Activated naive CD4-positive, alpha-beta T cell treated with anti-CD3 and anti-CD28 coated beads, Interleukin-2, amount 50 U/mL, for 24 hours (primary cell): ENCODE data around the gene VAPA.
A peak's percentile ranks its signal among the peaks of the same experiment; 100 is the strongest.
"Not testable (repeated sequence)": the region's sequence is repeated elsewhere in the genome, so short reads cannot be mapped to it uniquely, and the experiment has no call there.

Experiments
- H3K27ac Mint-ChIP-seq: one replicate; pipeline ENCODE4 v1.8.0; 2021; ENCODE audit warnings: mild to moderate bottlenecking, mixed read lengths
- H3K27me3 Mint-ChIP-seq: one replicate; pipeline ENCODE4 v1.8.0; 2021; ENCODE audit warnings: mixed read lengths
- H3K36me3 Mint-ChIP-seq: one replicate; pipeline ENCODE4 v1.8.0; 2021; ENCODE audit warnings: mixed read lengths
- H3K4me1 Mint-ChIP-seq: one replicate; pipeline ENCODE4 v1.8.0; 2021; ENCODE audit warnings: mixed read lengths
- H3K4me3 Mint-ChIP-seq: one replicate; pipeline ENCODE4 v1.8.0; 2021; ENCODE audit warnings: mild to moderate bottlenecking, mixed read lengths
- H3K9me3 Mint-ChIP-seq: one replicate; pipeline ENCODE4 v1.8.0; 2021; ENCODE audit warnings: mixed read lengths

The VAPA gene

DNA sequence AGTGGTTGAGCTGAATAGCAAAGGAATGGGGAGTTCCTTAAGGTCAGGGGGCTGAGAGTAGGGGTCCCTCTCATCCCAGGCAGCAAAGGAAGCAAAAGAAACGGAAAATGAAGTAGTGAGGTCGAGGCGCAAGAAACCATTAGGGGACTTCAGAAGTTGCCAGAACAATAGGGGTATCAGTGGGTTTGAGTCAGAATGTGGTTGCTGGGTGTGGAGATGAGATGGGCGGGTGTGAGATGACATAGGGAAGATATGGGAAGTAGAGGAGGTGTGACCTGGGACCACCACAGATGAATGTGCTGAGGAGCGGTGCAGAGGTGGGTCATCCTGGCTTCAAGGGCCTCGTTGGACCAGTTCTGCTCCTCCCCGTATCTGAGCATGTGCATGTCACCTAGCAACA is 13.1 kb upstream of the VAPA start:
- Mint-ChIP-seq H3K4me1 (no peaks in the 10 kb centered on the region), H3K27ac (no peak overlapping the region), H3K36me3 (no peaks in the 10 kb centered on the region), H3K4me3 (no peak overlapping the region), H3K9me3 (no peaks in the 10 kb centered on the region), H3K27me3 (peaks cover 3% of the 10 kb centered on the region)

- Mint-ChIP-seq H3K4me1 (no peaks in the 10 kb centered on the region), H3K9me3 (no peaks in the 10 kb centered on the region)
Observed at GRCh38 chr18:9901377-9901776, 12.4 kb upstream of the VAPA start.

DNA sequence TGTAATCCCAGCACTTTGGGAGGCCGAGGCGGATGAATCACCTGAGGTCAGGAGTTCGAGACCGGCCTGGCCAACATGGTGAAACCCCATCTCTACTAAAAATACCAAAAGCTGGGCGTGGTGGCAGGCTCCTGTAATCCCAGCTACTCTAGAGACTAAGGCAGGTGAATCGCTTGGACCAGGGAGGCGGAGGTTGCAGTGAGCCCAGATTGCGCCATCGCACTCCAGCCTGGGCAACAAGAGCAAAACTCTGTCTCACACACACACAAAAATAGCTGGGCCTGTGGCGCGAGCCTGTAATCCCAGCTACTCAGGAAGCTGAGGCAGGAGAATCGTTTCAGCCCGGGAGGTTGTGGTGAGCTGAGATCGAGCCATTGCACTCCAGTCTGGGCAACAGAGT is 11.6 kb upstream of the VAPA start:
- H3K4me3 Mint-ChIP-seq, H3K9me3 Mint-ChIP-seq, H3K27me3 Mint-ChIP-seq, H3K4me1 Mint-ChIP-seq, H3K36me3 Mint-ChIP-seq, H3K27ac Mint-ChIP-seq: not testable (repeated sequence)

More at GRCh38 chr18:9901377-9901776, 12.4 kb upstream of the VAPA start:
- Mint-ChIP-seq H3K27ac (no peak overlapping the region), H3K4me3 (no peak overlapping the region), H3K27me3 (peaks cover 3% of the 10 kb centered on the region), H3K36me3 (no peaks in the 10 kb centered on the region)

- H3K9me3 Mint-ChIP-seq = no peaks in the 10 kb centered on the region
- H3K4me3 Mint-ChIP-seq = no peak overlapping the region
- H3K27ac Mint-ChIP-seq = no peak overlapping the region
- H3K36me3 Mint-ChIP-seq = no peaks in the 10 kb centered on the region
- H3K4me1 Mint-ChIP-seq = no peaks in the 10 kb centered on the region
- peaks cover 6% of the 10 kb centered on the region for H3K27me3 Mint-ChIP-seq
Observed at GRCh38 chr18:9902832-9903231, 11.0 kb upstream of the VAPA start.

DNA sequence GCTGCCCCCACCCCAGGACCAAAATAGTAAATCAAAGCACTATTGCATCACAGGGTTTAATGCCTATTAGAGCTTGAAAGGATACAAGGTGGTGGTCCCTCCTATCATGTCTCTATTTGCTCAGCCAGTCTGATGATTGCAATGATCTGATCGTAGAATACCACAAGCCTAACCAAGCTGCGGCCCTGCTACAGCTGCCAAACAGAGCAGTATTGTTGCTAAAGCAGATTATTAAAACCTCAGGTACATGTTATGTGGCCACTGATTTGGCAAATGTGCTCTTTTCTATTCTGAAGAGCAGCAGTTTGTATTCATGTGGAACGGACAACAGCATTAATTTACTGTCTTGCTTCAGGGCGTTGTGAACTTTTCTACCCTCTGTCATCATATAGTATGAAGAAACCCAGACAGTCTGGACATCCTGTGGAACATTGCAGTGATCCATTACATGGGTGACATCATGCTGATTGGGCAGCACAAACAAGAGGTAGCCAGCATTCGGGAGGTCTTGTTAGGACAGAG is 8.4 kb upstream of the VAPA start:
- Mint-ChIP-seq H3K9me3 (no peaks in the 10 kb centered on the region), H3K4me3 (no peak overlapping the region), H3K36me3 (no peaks in the 10 kb centered on the region), H3K4me1 (no peaks in the 10 kb centered on the region), H3K27me3 (peaks cover 6% of the 10 kb centered on the region), H3K27ac (no peak overlapping the region)

- H3K27me3 Mint-ChIP-seq = peaks cover 6% of the 10 kb centered on the region
- H3K9me3 Mint-ChIP-seq = no peaks in the 10 kb centered on the region
- H3K4me3 Mint-ChIP-seq = no peak overlapping the region
- no peaks in the 10 kb centered on the region for H3K36me3 Mint-ChIP-seq
- no peak overlapping the region for H3K27ac Mint-ChIP-seq
- H3K4me1 Mint-ChIP-seq = no peaks in the 10 kb centered on the region
Observed at GRCh38 chr18:9906481-9906880, 7.3 kb upstream of the VAPA start.

DNA sequence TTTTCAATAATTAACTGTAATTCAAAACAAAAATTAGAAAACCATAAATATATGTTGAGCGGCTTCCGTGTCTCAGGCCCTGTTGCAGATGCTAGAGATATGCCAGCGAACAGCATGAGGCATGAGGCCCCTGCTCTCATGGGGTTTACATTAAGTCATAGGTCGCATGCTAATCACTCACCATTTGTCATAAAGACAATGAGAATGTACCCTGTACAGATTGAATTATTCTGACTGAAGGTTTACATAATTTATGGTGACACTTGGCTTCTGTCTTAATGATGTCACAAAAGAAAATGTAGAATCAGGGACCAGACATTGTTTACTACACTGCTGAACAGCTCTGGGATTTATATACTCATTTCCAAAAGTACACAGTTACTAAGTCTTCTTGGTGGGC is 5.9 kb upstream of the VAPA start:
- H3K4me1 Mint-ChIP-seq = peaks cover 2% of the 10 kb centered on the region
- H3K27ac Mint-ChIP-seq = no peak overlapping the region
- H3K36me3 Mint-ChIP-seq = no peaks in the 10 kb centered on the region
- H3K27me3 Mint-ChIP-seq = peaks cover 6% of the 10 kb centered on the region
- H3K4me3 Mint-ChIP-seq = no peak overlapping the region
- H3K9me3 Mint-ChIP-seq = no peaks in the 10 kb centered on the region

DNA sequence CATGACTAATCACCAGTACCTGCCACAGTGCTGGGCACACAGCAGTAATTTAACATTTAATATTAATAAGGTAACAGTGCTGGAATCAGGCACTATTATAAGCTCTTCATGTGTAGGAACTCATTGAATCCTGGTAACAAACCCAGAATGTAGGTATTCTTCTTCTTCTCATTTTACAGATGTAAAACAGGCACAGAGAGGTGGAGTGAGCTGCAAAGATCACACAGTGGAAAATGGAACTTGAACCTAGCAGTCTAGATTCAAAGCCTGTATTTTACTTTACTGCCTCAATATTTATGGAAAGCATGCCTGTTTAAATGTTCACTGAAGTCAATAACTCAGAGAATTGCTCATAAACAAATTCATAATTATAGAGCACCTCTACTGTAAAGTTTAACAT is 3.7 kb upstream of the VAPA start:
- Mint-ChIP-seq H3K4me1 (peaks cover 11% of the 10 kb centered on the region), H3K27me3 (peaks cover 3% of the 10 kb centered on the region), H3K36me3 (no peaks in the 10 kb centered on the region), H3K9me3 (no peaks in the 10 kb centered on the region), H3K27ac (no peak overlapping the region), H3K4me3 (no peak overlapping the region)

GRCh38 chr18:9910661-9911060 is 3.2 kb upstream of the VAPA start:
- no peaks in the 10 kb centered on the region for H3K36me3 Mint-ChIP-seq
- peaks cover 16% of the 10 kb centered on the region for H3K4me1 Mint-ChIP-seq
- H3K27me3 Mint-ChIP-seq = peaks cover 3% of the 10 kb centered on the region
- no peaks in the 10 kb centered on the region for H3K9me3 Mint-ChIP-seq
- no peak overlapping the region for H3K4me3 Mint-ChIP-seq
- no peak overlapping the region for H3K27ac Mint-ChIP-seq

- Mint-ChIP-seq H3K36me3 (no peaks in the 10 kb centered on the region), H3K4me3 (no peak overlapping the region), H3K27ac (no peak overlapping the region), H3K4me1 (peaks cover 22% of the 10 kb centered on the region), H3K27me3 (peaks cover 3% of the 10 kb centered on the region), H3K9me3 (no peaks in the 10 kb centered on the region)
Observed at GRCh38 chr18:9911226-9911625, 2.6 kb upstream of the VAPA start.

GRCh38 chr18:9912285-9912684 is 1.5 kb upstream of the VAPA start:
- not testable (repeated sequence) for H3K4me3 Mint-ChIP-seq, H3K27ac Mint-ChIP-seq

DNA sequence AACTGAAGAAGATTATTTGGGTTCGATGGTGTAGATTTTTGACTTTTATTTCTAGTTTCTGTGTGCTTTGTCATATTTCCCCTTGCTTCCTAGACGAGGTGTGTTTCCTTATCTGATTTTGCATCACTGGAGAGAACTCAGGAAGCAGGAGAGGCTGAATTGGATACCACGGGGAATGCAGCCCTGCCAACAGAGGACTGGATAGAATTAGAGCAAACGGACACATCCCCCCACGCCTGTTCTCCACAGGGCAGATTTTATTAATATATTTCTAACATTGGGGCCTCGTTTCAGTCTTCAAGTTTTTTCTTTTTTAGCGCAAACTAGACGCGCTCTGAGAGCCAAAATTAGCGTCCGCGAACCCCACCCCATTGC is 678 bp upstream of the VAPA start:
- H3K36me3 Mint-ChIP-seq = no peaks in the 10 kb centered on the region
- H3K27ac Mint-ChIP-seq = peak overlapping the region; percentile 97
- H3K9me3 Mint-ChIP-seq = no peaks in the 10 kb centered on the region
- peaks cover 29% of the 10 kb centered on the region for H3K4me1 Mint-ChIP-seq
- H3K4me3 Mint-ChIP-seq = peak overlapping the region; percentile 93
- H3K27me3 Mint-ChIP-seq = no peaks in the 10 kb centered on the region

More at GRCh38 chr18:9912285-9912684, 1.5 kb upstream of the VAPA start:
- H3K4me1 Mint-ChIP-seq = peaks cover 29% of the 10 kb centered on the region
- H3K9me3 Mint-ChIP-seq, H3K27me3 Mint-ChIP-seq, H3K36me3 Mint-ChIP-seq: not testable (repeated sequence)

- no peak overlapping the region for H3K27ac Mint-ChIP-seq
- peak overlapping the region; percentile 93 for H3K4me3 Mint-ChIP-seq
- no peaks in the 10 kb centered on the region for H3K27me3 Mint-ChIP-seq
- no peaks in the 10 kb centered on the region for H3K36me3 Mint-ChIP-seq
- H3K4me1 Mint-ChIP-seq = peaks cover 29% of the 10 kb centered on the region
- H3K9me3 Mint-ChIP-seq = no peaks in the 10 kb centered on the region
Observed at GRCh38 chr18:9914334-9914583, 443 bp downstream of the VAPA start.

GRCh38 chr18:9914584-9915290 is 921 bp downstream of the VAPA start:
- H3K4me1 Mint-ChIP-seq = peaks cover 29% of the 10 kb centered on the region
- H3K9me3 Mint-ChIP-seq = no peaks in the 10 kb centered on the region
- H3K27me3 Mint-ChIP-seq = no peaks in the 10 kb centered on the region
- H3K27ac Mint-ChIP-seq = peak overlapping the region; percentile 96
- no peaks in the 10 kb centered on the region for H3K36me3 Mint-ChIP-seq
- peak overlapping the region; percentile 97 for H3K4me3 Mint-ChIP-seq

GRCh38 chr18:9915291-9916076 is 1.7 kb downstream of the VAPA start:
- Mint-ChIP-seq H3K27ac (peak overlapping the region; percentile 96), H3K27me3 (no peaks in the 10 kb centered on the region), H3K9me3 (no peaks in the 10 kb centered on the region), H3K4me1 (peaks cover 29% of the 10 kb centered on the region), H3K4me3 (peak overlapping the region; percentile 97), H3K36me3 (no peaks in the 10 kb centered on the region)

DNA sequence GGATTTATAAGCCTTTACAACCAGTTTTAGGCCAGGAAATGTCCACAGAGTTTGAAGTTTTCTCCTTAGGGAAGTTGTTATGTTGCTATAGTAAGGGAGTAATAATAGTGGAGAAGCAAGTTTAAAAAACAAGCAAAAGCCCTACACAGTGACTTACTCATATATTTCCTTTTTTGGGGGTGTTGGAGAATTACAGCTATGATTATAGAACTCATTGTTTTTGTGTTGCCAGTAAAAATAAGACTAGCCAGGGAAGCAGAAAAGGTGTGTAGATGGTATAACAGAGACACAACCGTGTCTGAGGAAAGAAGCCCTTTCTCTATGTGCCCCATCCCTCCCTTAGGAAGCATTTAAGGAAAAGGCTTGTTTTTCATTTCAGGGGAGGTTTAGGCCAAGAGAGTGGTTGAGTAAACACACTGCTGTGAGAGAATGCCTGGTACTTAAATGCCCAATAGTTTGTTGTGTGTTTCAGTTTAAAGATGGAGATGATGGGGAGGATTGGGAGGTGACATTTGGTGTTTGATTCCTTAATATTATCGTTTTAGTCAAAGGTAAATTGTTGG is 2.3 kb downstream of the VAPA start:
- Mint-ChIP-seq H3K27me3 (no peaks in the 10 kb centered on the region), H3K36me3 (no peaks in the 10 kb centered on the region), H3K4me1 (peaks cover 29% of the 10 kb centered on the region), H3K4me3 (peak overlapping the region; percentile 97), H3K27ac (peak overlapping the region; percentile 84), H3K9me3 (no peaks in the 10 kb centered on the region)
